ENCODE results near the gene SLC5A11. TPM values are rescaled to one million over a fixed set of nuclear protein-coding genes. Genes with fewer than 3 reads are reported as not detected.
"Not testable (repeated sequence)": the region's sequence is repeated elsewhere in the genome, so short reads cannot be mapped to it uniquely, and the experiment has no call there.

SLC5A11 gene
- total RNA-seq, 1 donor from 2014 or later, result 0.63 TPM

- H3K4me3 Mint-ChIP-seq, result no peak overlapping the region
- no peak overlapping the region for H3K27ac Mint-ChIP-seq
These were observed 41.7 kb downstream of the SLC5A11 start for GRCh38 chr16:24887472-24887871.

GRCh38 chr16:24890746-24891145 lies 45.0 kb downstream of the SLC5A11 start:
- H3K27ac Mint-ChIP-seq, result no peak overlapping the region
- H3K4me3 Mint-ChIP-seq, result no peak overlapping the region

More at GRCh38 chr16:24887472-24887871, 41.7 kb downstream of the SLC5A11 start:
- Mint-ChIP-seq H3K4me1 (ENCODE audit: unreplicated experiment) (no peaks in the 10 kb centered on the region), H3K27me3 (peaks cover 6% of the 10 kb centered on the region), H3K9me3 (no peaks in the 10 kb centered on the region), H3K36me3 (no peaks in the 10 kb centered on the region)
- TF ChIP-seq CTCF (conservative IDR thresholded peaks at IDR 0.05), result no peak
- DNase-seq (ENCODE audit: extremely low spot score, unreplicated experiment), result no peak

GRCh38 chr16:24896439-24896838 lies 50.7 kb downstream of the SLC5A11 start:
- no peak for TF ChIP-seq CTCF (conservative IDR thresholded peaks at IDR 0.05)
- Mint-ChIP-seq H3K36me3 (no peaks in the 10 kb centered on the region), H3K9me3 (no peaks in the 10 kb centered on the region), H3K4me1 (ENCODE audit: unreplicated experiment) (no peaks in the 10 kb centered on the region), H3K27ac (no peak overlapping the region), H3K4me3 (no peak overlapping the region), H3K27me3 (no peaks in the 10 kb centered on the region)
- DNase-seq (ENCODE audit: extremely low spot score, unreplicated experiment), result no peak

More at GRCh38 chr16:24890746-24891145, 45.0 kb downstream of the SLC5A11 start:
- no peak for TF ChIP-seq CTCF (conservative IDR thresholded peaks at IDR 0.05)
- Mint-ChIP-seq H3K36me3 (no peaks in the 10 kb centered on the region), H3K9me3 (no peaks in the 10 kb centered on the region), H3K4me1 (ENCODE audit: unreplicated experiment) (no peaks in the 10 kb centered on the region), H3K27me3 (peaks cover 6% of the 10 kb centered on the region)
- no peak for DNase-seq (ENCODE audit: extremely low spot score, unreplicated experiment)

- H3K27me3 Mint-ChIP-seq, H3K36me3 Mint-ChIP-seq: not testable (repeated sequence)
These were observed 51.8 kb downstream of the SLC5A11 start for GRCh38 chr16:24897522-24897921.

GRCh38 chr16:24900230-24900629 lies 54.5 kb downstream of the SLC5A11 start:
- Mint-ChIP-seq H3K27ac (no peak overlapping the region), H3K9me3 (no peaks in the 10 kb centered on the region), H3K27me3 (no peaks in the 10 kb centered on the region), H3K4me1 (ENCODE audit: unreplicated experiment) (no peaks in the 10 kb centered on the region), H3K36me3 (no peaks in the 10 kb centered on the region), H3K4me3 (no peak overlapping the region)
- DNase-seq (ENCODE audit: extremely low spot score, unreplicated experiment), result no peak
- TF ChIP-seq CTCF (conservative IDR thresholded peaks at IDR 0.05), result no peak

More at GRCh38 chr16:24897522-24897921, 51.8 kb downstream of the SLC5A11 start:
- H3K4me1 Mint-ChIP-seq (ENCODE audit: unreplicated experiment); H3K27ac Mint-ChIP-seq; DNase-seq (ENCODE audit: extremely low spot score, unreplicated experiment); H3K9me3 Mint-ChIP-seq; H3K4me3 Mint-ChIP-seq: not testable (repeated sequence)

- TF ChIP-seq CTCF (conservative IDR thresholded peaks at IDR 0.05), result peak; percentile 70
- Mint-ChIP-seq H3K9me3 (no peaks in the 10 kb centered on the region), H3K36me3 (no peaks in the 10 kb centered on the region), H3K27me3 (no peaks in the 10 kb centered on the region), H3K4me1 (ENCODE audit: unreplicated experiment) (no peaks in the 10 kb centered on the region), H3K4me3 (no peak overlapping the region), H3K27ac (no peak overlapping the region)
- DNase-seq (ENCODE audit: extremely low spot score, unreplicated experiment), result no peak
These were observed 60.5 kb downstream of the SLC5A11 start for GRCh38 chr16:24906199-24906808.

Measured in type B pancreatic cell (in vitro differentiated cells).